GM13976 (cell line): Measurements from ENCODE around the gene FOXO3.

Experiments used
- DNase-seq: peaks from one replicate; pipeline ENCODE4 v3.0.0; 2012; ENCODE audit warnings: low spot score
- CTCF ChIP-seq: IDR thresholded peaks from 2 replicates; pipeline ENCODE4 v1.5.1; 2012; ENCODE audit warnings: borderline replicate concordance, mild to moderate bottlenecking; ENCODE audit not compliant: insufficient read depth; ENCODE audit errors: extremely low read depth, missing control alignments, control extremely low read depth
- in situ Hi-C: fragments of 300-500 bp; cut with MboI; formaldehyde crosslinking; loops from one replicate; pipeline ENCODE4 v1.12.0; 2022; ENCODE audit warnings: low sequenced_read_pairs, mixed read lengths, inconsistent platforms; ENCODE audit not compliant: unreplicated experiment

Gene FOXO3

DNA sequence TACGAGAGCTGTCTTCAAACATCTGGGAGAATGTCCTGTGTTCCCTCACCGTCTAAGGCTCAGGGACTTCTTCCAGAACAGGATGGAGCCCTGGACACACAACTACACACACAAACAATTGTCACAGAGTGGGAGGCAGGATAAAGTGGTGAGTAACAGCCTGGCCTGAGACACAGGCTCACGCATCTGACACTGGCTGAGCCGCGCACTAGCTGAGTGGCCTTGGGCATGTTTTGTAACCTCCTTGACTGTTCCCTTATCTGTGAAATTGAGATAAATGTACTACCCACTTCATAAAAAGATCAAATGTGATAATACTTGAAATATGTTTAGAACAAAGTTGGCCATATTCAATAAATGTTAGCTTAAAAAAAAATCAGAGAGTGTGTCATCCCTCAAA lies 155.1 kb downstream of the FOXO3 start:
- in situ Hi-C loops: no loop called here
- no peak for TF ChIP-seq CTCF
- no peak for DNase-seq

- in situ Hi-C loops: no loop called here
- no peak for TF ChIP-seq CTCF
- DNase-seq: no peak
Measured at GRCh38 chr6:108716801-108717791, 156.4 kb downstream of the FOXO3 start.

- in situ Hi-C loops: no loop called here
- TF ChIP-seq CTCF: no peak
- no peak for DNase-seq
Measured at GRCh38 chr6:108719477-108719876, 158.8 kb downstream of the FOXO3 start.

DNA sequence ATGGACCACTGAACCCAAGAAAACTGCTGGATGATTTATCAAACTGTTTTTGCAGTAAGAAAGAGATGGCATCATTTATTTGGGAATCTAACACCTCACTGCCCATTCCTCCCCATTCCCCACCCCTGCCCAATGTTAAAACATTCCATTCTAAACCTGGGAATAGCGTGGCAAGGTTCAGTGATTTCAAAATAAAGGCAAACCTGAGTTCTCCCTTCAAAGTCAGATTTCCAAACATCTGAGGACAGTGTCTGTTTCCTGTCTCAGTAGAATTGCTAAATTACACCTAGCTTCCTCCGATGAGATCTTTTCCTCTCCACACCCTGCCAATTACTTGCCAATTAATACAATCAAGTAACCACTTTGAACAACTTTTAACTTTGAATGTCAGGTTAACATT lies 160.1 kb downstream of the FOXO3 start:
- in situ Hi-C loops: no loop called here
- DNase-seq: no peak
- TF ChIP-seq CTCF: no peak

GRCh38 chr6:108721286-108721685 lies 160.6 kb downstream of the FOXO3 start:
- in situ Hi-C loops: no loop called here
- DNase-seq: no peak
- no peak for TF ChIP-seq CTCF

GRCh38 chr6:108723594-108723993 lies 162.9 kb downstream of the FOXO3 start:
- no peak for TF ChIP-seq CTCF
- in situ Hi-C loops: no loop called here
- DNase-seq: no peak
